HG02588 (cell line): ENCODE data around the gene TINCR.

ENCODE experiments used
- ATAC-seq: cut with Tn5 transposase; IDR thresholded peaks from one replicate; pipeline ENCODE4 v1.9.1; 2021; ENCODE audit warnings: mild to moderate bottlenecking, moderate library complexity; ENCODE audit not compliant: unreplicated experiment

TINCR gene

DNA sequence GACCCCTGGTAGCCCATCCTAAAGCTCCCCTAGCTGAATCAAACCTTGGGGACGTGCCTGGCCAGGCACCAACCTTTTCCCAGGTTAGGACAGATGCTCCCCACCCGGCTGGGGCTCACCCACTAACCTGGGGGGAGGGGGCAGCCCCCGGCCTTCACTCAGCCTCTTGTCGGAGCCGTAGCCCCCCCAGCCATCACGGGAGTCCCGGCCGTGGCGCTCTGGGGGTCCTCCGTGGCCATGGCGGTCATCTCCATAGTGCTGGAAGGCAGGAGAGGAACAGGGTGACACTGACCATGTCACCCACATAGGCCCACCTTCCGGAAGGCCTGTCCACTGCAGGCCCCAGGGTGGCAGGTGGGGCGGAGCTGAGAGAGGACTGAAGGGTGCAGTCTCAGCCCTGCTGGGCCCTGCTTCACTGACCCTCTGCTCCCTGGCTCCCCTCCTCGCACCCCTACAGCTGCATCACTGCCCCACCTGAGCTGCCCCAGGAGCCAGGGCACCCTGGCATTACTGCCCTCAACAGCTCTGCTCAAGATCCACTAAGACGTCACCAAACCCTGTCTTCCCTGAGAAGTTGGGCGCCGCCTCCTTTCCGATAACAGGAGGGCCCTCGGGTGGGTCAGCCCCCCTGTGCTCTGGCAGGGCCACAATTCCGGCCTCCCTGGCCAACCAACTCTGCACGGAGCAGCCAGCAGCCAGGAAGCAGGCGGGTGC is 22.6 kb upstream of the TINCR start:
- ATAC-seq = no peak

DNA sequence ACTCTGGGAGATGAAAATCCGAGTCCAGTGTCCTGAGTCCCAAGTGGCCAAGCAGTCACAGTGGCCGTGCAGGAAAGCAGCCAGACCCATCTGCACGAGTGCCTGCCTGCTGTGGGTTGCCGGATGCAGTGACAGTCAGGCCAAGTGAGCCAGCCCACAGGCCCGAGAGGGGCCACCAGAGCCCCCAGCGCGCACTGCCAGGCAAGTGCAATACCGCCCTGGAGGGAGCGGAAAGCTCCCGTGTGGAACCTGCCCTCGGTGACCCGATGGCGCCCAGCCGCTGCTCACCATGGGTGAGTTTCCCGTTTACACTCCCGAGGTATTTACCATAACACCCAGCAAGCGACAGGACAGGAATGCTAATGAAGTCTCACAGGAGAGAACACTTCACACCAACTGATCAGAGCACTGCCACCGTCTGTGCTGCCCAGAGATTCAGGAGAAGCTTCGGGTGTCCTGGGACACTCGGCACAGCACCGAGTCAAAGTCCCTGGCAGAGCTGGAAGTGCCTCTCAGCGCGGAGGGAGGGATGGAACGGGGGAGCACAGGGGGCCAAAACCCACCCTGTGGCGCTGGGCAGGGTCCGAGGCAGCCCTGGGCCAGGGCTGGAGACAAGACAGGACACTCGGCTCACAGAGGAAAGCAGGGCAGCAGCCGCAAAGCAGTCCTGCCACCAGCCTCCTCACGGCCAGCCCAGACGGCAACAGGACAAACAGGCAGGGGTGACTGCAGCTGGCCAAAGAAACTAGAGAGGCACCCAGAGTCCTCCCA is 21.3 kb upstream of the TINCR start:
- ATAC-seq = no peak

DNA sequence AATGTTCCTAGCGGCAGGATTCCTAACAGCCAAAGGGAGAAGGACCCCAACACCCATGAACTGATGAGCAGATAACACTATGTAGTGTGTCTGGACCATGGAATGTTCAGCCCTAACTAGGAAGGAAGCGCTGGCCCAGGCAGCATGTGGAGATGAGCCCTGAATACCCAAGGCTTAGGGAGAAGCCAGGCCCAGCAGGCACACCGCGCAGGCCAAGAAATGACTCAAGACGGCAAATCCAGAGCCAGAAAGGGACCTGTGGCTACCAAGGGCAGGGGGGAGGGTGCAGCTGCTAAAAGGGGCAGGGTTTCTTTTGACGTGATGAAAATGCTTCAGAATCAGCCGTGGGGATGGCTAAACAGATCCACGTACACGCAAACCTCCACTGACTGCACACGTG is 20.7 kb upstream of the TINCR start:
- no peak for ATAC-seq

DNA sequence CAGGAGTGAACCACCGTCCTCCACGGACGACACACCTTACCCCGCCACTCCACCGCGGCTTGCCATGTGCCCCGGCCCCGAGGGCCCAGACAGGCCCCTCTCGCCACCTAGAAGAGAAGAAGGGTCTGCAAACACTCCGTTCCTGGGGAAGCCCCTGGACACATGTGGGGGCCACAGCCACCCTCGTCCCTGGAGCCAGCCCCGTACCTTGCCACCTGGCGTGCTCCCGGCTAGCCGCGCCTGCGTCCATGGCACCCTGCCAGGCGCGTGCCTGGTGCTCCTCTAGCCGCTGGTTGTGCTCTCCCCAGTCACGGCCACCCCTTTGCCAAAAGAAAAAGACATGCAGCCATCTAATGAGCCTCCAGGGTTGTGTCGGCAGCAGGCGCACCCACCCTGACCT is 19.9 kb upstream of the TINCR start:
- ATAC-seq = no peak

DNA sequence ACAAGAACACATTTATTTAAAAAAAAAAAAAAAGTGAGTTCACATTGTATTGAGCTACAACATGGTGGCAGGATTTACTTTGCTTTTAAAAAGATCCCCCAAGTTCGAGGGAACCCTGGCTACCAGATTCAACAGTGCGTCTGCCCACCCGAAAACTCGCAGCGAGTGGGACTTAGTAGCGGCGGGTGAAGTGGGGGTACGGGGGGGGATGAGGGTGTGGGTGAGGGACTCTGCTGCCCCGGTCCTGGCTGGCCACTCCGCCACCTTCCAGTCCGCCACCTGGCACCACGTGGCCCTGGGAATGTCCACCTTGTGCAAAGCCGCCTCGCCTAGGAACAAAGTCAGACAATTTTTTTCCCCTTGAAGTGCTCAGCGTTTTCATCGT is 19.3 kb upstream of the TINCR start:
- ATAC-seq = no peak

DNA sequence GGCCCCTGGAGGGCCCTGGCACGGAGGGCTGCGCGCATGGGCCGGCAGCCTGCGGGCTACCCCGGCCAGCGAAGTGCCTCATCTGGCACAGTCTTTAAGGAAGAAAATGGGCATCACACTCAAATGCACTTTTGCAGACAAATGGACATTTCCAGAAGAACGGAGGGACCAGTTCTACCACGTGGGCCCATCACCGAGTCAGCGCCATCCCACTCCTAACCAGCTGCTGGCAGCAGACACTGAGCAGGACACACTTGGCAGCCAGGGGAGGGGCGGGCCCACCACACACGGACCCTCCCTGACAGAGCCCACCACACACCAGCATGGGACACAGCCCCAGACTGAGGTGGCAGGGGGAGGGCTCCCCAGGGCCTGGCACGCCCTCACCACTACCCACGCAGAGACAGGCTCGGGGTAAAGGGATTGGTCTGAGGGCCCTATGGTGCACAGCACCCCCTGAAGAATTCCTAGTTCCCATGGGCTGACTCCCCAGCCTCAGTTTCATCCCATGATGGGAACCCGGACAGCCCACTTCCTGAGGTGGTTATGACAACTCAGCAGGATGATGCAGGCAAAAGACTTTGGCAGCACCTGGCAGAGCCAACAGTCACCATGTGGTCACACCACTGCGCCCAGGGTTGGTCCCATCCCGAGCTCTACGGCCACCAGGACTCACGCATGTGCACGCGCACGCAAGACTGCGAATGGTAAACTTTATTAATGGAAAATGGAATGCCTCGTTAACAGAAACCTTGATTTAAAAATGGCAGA is 18.7 kb upstream of the TINCR start:
- ATAC-seq = no peak

DNA sequence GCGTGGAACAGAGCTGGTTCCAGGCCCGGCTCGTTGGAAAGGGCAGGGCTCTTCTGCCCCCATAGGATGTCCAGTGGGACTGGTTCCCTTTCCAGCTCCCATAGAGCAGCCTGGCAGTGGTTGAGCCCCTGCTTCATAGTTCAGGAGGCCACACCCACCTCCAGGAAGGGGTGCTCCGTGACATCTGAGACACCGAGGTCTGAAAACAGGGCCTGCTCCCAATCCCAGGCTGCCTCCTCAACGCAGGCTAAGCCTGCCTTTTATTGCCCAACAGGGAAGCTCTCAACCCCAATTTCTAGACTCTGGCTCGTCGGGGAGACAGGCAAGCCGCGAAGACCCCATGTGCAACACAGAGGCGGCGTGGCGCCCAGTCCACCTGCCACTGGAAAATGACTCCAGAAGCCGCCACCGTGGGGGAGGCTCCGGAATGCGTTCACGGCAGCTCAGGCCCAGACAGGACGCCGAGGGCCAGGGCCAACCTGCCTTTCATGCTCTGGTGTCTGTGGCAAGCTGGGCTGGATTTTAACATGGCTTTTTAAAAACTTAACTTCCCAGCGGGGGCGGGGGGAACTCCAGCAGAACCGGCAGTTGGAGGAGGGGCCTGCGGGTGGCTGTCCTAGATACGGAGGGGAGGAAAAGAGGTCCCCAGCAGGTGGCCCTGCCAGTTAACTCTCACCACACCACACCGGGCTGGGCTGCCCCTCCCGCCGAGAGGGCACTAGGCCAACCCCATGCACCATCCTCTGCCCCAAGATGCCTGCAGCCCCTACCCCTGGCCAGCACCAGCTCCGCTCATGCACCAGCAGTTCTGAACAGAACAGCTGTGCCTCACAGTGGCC is 17.9 kb upstream of the TINCR start:
- no peak for ATAC-seq

DNA sequence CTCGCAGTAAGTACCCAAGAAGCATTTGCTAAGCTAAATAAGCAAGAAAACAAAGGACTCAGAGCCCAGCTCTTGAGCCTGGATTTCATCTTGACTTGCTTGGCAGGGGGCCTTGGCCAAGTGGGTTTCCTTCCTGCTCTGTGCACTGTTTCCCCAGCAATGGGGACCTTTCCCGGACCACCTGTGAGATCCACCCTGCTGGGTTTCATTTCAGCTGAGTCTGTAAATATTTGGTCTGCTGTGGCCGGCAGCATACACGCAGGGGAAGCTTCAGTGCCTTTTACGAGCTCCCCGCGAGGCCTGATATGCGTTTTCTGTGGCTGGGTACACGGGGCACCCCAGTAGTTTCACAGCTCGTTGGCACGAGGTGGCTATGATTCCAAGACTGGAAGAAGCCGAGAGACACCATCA is 12.4 kb upstream of the TINCR start:
- ATAC-seq = no peak

DNA sequence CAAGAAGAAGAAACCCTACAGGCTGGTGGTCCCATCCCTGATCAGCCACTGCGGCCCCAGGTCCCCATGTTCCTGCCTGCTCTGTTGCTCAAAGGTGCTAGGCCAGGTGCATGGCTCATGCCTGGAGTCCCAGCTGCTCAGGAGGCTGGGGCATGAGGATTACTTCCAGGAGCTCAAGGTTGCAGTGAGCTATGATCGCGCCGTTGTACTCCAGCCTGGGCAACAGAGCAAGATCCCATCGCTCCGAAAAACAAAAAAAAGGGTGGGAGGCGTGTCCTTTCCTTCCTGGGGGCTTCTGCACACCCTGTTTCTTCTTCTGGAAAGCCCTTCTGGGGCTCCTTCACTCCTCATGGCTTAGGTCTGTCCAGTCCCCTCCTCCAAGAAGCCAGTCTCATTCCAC is 11.9 kb upstream of the TINCR start:
- ATAC-seq = no peak

DNA sequence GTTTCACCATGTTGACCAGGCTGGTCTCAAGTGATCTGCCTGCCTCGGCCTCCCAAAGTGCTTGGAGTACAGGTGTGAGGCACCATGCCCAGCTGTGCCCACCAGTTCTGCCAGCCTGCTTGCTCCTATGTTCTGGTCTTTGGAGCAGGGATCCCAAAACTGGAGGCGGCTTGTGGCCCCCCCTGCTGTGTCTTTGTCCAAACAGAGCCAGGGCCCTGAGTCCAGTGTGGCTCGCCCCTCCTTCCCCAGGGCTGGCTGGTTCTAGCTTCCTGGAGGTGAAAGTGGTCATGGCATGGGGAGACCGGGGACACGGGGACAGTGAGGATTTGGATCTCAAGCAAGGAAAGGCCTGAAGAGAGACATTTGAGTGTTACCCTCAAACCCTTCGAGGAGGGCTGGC is 11.5 kb upstream of the TINCR start:
- ATAC-seq = no peak

DNA sequence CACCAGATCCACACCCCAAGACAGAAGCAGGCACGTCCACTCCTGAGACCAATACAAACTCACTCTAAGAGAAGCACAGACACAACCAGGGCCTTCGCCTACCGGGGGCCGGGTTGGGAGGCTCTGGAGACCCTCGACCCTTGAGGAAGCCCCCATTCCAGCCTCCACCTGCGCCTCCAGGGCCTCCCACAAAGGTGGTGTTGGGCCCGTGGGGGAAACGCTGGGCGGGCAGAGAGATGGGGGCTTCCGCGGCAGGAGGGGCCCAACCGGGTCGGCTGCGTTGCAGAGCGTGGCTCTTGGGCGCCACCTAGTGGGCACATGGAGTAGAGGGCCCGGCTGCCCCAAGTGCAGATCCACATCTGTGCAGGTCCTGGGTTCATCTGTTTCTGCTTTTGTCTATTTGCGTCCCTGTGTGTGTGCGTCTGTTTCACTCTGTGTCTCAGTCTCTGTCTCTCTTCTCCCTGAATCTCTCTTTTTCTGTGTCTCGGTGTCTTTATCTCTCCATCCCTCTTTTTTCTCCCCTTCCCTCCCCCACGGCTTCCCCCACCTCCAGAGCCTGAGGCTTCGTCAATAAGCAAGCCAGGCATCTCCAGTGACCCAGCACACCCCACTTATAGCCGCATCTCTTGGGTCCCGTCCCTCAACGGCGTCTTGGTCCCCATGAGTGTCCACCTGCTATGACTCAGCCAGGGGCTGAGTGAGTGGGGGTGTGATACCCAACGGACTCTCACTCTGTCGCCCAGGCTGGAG is 10.5 kb upstream of the TINCR start:
- no peak for ATAC-seq

DNA sequence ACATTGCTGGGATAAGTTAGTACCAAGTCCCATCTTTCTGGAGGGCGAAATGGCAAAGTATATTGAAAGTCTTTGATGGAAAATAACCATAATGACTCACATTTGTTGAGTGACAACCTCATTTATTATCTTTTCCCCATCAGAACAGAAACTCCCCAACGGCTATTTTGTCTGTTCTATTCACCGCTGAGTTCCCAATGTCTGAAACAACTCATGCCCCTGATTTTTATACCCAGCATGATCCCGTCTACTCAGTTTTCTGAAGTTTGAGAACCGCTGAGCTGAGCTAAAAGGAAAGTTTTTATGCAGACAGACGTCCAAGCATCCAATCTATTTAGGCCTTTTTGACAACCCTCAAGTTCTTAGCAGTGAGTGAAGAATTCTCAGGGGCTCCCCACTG is 7.8 kb upstream of the TINCR start:
- no peak for ATAC-seq

DNA sequence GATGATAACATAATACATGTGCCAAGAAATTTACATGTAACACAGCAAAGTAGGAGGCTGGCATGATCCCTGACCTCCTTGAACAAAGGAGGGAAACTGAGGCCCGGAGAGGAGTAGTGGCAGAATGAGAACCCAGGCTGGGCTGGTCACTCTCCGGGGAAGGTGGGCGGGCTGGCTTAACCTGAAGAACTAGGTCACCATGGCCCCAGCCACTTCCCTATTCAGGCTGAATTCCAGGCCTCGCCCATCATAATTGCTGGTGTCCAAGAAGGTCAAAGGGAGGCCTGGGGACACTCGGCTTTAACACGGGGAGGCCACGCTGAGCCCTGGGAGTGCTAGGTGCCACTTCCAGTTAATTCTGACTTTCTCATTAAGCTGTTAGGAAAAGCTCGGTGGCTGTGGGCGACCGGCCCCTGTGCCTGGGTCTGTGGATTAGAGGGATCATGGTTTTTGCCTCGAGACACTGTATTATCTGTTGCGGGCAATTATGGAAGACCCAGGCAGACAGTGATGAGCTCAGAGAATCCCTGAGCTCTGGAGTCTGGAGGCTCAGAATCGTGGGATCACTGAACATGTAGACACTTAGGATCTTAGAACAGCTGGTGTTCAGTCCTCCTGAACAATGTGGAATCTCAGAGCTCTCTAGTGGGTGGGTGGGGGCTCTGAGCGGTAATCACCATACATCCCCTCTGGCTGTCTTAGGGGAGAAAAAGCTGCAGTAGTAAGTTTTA is 5.0 kb upstream of the TINCR start:
- ATAC-seq = no peak

DNA sequence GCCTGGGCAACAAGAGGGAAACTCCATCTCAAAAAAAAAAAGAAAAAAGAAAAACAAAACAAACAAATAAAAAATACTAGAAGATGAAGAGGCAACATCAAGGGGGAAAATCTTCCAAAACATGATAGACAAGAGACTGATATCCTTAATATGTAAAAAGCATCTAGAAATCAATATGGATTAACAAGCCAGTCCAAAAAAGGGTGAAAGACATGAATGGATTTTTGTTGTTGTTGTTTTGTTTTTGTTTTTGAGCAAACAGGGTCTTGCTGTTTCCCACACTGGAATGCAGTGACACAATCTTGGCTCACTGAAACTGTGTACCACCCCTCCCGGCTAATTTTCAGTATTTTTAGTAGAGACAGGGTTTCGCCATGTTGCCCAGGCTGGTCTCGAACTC is 4.0 kb upstream of the TINCR start:
- no peak for ATAC-seq

DNA sequence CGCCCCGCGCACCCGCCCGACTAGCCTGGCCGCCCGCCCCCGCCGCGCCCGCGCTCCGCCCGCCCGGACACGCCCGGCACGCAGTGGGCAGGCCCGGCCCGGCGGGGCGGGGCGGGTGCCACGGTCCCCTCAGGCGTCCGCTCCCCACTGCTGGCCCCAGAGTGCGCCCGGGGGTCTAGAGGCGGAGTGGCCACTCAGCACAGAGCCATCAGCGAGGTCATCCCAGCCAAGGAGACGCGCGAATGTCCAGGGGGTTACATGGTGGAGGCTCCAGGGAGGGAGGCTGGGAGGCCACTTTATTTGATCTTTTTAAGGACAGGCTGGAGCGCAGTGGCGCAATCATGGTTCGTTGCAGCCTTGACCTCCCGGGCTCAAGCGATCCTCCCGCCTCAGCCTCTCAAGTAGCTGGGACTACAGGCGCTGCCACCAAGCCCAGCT is 236 bp upstream of the TINCR start:
- ATAC-seq = no peak

DNA sequence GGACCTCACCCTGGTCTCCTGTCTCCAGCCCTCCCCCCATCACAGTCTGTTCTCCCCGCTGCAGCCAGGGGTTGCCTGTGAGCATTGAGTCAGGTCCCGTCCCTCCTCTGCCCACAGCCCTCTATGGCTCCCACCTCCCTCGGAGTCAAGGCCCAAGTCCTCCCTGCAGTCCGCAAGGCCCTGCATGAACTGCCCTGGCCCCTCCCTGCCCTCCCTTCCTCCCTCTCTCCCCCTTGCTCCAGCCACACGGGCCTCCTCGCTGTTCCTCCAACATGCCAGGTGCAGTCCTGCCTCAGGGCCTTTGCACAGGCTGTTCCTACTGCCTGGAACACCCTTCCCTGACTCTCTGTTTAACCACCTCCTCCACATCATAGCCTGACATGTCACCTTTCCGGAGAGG is 2.8 kb downstream of the TINCR start:
- no peak for ATAC-seq

DNA sequence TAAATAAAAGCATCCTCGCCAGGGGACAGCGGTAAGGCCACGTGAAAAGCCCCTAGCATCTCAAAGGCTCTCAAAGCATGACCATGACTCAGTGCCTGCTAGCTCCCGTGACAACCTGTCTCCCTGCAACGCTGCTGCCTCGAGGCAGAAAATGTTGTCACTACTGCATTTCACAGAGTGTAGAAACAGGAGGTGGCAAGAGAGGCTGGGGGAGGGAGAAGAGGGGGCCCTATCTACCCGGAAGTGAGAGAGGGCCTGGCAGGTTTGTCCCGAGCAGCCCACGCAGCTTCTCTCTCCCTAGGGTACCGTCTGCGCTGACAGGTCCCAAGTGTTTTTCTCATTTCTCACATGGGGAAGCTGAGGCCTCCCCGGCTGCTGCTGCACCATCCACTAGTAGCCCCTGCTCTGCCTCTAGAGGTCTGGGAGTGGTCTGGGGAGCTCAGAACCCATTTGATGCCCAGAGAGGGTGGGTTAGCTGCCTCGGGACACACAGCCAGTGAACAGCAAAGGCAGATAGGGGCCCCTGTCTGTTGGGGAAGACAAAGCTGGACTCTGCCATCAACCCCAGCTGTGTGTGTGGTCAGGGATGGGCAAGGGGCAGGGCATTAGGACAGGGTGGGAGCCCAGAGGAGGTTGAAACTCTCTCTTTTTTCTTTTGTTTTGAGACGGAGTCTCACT is 3.7 kb downstream of the TINCR start:
- no peak for ATAC-seq

DNA sequence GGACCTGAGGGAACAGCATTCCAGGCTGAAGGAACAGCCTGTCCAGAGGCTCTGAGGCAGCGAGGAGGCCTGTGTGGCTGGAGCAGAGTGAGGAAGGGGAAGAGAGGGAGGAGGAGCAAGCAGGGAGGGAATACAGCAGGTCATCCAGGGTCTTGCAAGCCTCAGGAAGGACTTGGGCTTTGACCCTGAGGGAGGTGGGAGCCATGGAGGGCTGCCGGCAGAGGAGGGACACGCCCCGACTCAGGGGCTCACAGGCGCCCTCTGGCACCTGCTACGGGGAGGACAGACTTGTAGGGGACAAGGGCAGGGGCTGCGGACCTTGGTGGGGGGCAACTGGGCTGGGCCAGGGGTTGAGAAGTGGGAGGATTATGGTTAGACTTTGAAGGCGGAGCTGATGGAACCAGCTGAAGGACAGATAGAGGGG is 4.7 kb downstream of the TINCR start:
- no peak for ATAC-seq

DNA sequence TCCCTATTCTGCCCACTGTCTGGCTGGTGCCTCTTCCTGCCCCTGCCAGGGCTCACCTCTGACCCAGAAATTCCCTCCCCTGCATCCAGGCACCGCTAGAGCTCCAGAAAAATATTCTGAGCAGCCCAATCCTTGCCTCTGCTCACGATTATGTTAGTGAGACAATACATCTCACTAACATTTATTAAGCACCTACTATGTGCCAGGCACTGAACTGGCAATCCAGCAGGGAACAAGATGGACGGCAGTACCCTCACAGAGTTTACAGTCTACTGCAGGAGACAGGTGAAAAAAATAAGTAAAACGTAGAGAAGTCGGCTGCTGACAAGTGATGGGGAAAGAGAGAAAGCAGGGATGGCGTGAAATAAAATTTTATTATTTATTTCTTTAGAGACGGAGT is 5.5 kb downstream of the TINCR start:
- no peak for ATAC-seq
